ENCODE results near the gene RAD51B.
A peak's percentile ranks its signal among the peaks of the same experiment; 100 is the strongest.

RAD51B gene

GRCh38 chr14:68451696-68452373, 632.3 kb downstream of the RAD51B start:
- DNase-seq, result no peak

- DNase-seq, result no peak
Observed at GRCh38 chr14:68458253-68458652, 638.7 kb downstream of the RAD51B start.

GRCh38 chr14:68458840-68459469, 639.4 kb downstream of the RAD51B start:
- peak in 10 of 56 donors; percentile 6 to 56 (median 20) for DNase-seq

GRCh38 chr14:68459480-68460136, 640.0 kb downstream of the RAD51B start:
- no peak for DNase-seq

GRCh38 chr14:68460541-68460940, 641.0 kb downstream of the RAD51B start:
- peak in 1 of 56 donors; percentile 8 for DNase-seq

- DNase-seq, result no peak
Observed at GRCh38 chr14:68461086-68461485, 641.5 kb downstream of the RAD51B start.

- DNase-seq, result no peak
Observed at GRCh38 chr14:68462683-68463082, 643.1 kb downstream of the RAD51B start.

- no peak for DNase-seq
Observed at GRCh38 chr14:68463299-68463698, 643.7 kb downstream of the RAD51B start.

GRCh38 chr14:68463705-68464374, 644.3 kb downstream of the RAD51B start:
- no peak for DNase-seq

- DNase-seq, result no peak
Observed at GRCh38 chr14:68464711-68465110, 645.1 kb downstream of the RAD51B start.

- no peak for DNase-seq
Observed at GRCh38 chr14:68466491-68466977, 647.0 kb downstream of the RAD51B start.

- DNase-seq, result no peak
Observed at GRCh38 chr14:68467425-68467824, 647.8 kb downstream of the RAD51B start.

- no peak for DNase-seq
Observed at GRCh38 chr14:68468437-68469207, 649.0 kb downstream of the RAD51B start.

- DNase-seq, result no peak
Observed at GRCh38 chr14:68469208-68469713, 649.7 kb downstream of the RAD51B start.

- no peak for DNase-seq
Observed at GRCh38 chr14:68470361-68470760, 650.8 kb downstream of the RAD51B start.

GRCh38 chr14:68471029-68471963, 651.7 kb downstream of the RAD51B start:
- DNase-seq, result no peak

- no peak for DNase-seq
Observed at GRCh38 chr14:68471964-68472508, 652.5 kb downstream of the RAD51B start.

GRCh38 chr14:68473069-68473468, 653.5 kb downstream of the RAD51B start:
- no peak for DNase-seq

GRCh38 chr14:68473794-68474193, 654.2 kb downstream of the RAD51B start:
- no peak for DNase-seq
